Dermis blood vessel endothelial cell (primary cell): Measurements from ENCODE around the gene CALM3. TPM values are rescaled to one million over a fixed set of nuclear protein-coding genes. Genes with fewer than 3 reads are reported as not detected.
A peak's percentile ranks its signal among the peaks of the same experiment; 100 is the strongest.
"Not testable (repeated sequence)": the region's sequence is repeated elsewhere in the genome, so short reads cannot be mapped to it uniquely, and the experiment has no call there.

Experiments used
- DNase-seq: peaks from one replicate; pipeline ENCODE4 v3.0.0; 2010
- total RNA-seq: library from RNA; depleted of rRNA; stranded (reverse); fragments of >200 nt; gene quantifications from 2 replicates; pipeline ENCODE4 v1.2.3, GENCODE V29; 2014

Gene CALM3
- 154 and 372 TPM in 2 replicates for total RNA-seq

- no peak for DNase-seq
Observed at GRCh38 chr19:46601318-46602224, at the start of gene CALM3. Gene CALM3 (plus strand): TSS chr19:46601330. CDS start chr19:46601435, 105 bp downstream.

GRCh38 chr19:46552891-46553290, 48.2 kb upstream of the CALM3 start:
- no peak for DNase-seq

- DNase-seq = no peak
Observed at GRCh38 chr19:46554161-46554560, 47.0 kb upstream of the CALM3 start.

DNA sequence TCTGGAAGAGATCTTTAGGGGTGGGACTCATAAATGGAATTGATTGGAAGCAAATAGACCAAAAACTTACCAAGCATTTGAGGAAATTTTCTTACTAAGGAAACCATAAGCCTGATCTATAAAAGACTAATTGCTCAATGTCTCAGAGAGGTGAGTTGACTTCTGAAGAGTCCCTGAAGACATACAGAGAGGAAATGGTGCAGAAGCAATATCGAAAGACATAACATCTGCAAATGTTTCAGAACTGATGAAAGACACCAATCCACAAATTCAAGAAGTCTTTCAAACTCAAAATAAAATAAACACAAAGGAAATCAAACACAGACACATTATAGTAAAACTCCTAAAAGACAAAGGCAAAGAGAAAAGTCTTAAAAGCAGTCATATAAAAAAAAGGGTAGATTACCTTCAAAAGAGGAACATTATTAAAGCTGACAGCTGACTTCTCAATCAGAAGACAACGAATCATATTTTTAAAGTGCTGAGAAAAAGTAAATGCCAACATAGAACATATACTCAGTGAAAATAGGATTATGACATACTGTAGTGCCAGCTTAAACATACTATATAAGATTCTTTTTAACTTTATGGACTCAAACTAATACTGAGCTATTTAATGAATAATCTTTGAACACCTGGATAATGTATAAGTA, 45.4 kb upstream of the CALM3 start:
- no peak for DNase-seq

GRCh38 chr19:46556471-46556870, 44.7 kb upstream of the CALM3 start:
- not testable (repeated sequence) for DNase-seq

DNA sequence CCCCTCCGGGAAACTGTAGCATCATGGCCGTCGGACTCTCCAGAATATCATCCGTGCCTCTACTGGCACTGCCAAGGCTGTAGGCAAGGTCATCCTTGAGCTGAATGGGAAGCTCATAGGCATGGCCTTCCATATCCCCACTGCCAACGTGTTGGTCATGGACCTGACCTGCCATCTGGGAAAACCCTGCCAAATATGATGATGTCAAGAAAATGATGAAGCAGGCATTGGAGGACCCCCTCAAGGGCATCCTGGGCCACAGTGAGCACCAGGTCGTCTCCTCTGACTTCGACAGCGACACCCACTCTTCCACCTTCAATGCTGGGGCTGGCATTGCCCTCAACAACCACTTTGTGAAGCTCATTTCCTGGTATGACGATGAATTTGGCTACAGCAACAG, 41.9 kb upstream of the CALM3 start:
- no peak for DNase-seq

DNA sequence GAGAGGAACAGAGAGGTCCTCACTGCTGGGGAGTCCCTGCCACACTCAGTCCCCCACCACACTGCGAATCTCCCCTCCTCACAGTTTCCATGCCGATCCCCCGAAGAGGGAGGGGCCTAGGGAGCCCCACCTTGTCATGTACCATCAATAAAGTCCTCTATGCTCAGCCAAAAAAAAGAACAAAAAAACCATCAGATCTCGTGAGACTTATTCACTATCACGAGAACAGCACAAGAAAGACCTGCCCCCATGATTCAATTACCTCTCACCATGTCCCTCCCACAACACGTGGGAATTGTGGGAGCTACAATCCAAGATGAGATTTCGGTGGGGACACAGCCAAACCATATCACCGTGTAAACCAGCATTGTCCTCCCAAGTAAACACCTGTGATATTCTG, 41.5 kb upstream of the CALM3 start:
- not testable (repeated sequence) for DNase-seq

- no peak for DNase-seq
Observed at GRCh38 chr19:46564701-46565100, 36.4 kb upstream of the CALM3 start.

DNA sequence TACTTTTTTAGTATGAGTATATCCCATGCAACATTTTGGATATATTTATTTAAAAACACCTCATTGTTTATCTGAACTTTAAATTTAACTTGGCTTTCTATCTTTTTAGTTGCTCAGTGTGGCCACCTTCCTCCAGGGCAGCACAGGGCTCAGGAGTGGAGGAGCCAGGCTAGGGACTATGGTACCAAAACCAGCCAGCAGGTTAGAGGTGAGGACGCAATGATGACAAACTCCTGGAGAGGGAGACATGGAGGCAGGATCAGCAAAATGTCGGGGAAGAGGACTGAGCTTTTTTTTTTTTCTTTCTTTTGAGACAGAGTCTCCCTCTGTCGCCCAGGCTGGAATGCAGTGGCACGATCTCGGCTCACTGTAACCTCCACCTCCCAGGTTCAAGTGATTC, 29.6 kb upstream of the CALM3 start:
- DNase-seq = peak; percentile 40

DNA sequence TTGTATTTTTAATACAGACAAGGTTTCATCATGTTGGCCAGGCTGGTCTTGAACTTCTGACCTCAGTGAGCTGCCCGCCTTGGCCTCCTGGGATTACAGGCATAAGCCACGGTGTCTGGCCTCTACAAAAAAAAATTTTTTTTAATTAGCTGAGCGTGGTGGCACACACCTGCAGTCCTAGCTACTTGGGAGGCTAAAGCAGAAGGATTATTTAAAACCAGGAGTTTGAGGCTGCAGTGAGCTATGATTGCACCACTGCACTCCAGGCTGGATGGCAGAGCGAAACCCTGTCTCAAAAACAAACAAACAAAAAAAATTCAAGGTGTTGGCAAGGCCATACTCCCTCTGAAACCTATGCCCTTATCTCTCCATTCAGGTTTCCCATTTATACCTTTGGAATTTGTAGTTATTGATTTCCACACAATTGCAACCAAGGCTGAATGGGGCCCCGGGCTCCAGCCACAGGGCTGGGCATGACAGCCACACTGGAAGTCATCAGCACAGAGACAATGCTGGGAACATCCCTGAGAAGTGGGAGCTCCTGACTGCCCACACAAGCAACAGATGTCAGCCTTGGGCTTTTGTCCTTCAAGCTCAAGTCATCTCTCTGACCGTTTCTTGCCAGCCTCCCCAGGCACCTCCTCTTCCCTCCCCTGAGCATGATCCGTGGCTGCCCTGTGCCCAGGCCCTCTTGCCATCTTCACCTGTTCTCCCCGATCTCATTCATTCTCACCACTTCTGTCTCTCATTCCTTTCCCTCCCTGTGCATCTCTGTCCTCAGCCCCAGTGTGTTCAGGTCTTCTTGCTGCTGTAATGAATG, 27.2 kb upstream of the CALM3 start:
- no peak for DNase-seq

DNA sequence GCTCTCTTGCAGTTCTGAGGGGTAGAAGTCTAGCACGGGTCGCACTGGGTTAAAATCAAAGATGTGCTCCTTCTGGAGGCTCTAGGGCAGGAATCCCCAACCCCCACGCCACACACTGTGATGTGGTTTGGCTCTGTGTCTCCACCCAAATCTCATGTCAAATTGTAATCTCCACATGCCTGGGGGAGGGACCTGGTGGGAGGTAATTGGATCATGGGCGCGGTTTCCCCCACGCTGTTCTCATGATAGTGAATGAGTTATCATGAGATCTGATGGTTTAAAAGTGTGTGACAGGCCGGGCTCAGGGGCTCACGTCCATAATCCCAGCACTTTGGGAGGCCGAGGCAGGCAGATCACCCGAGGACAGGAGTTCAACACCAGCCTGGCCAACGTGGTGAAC, 26.6 kb upstream of the CALM3 start:
- DNase-seq = no peak

GRCh38 chr19:46578450-46578849, 22.7 kb upstream of the CALM3 start:
- DNase-seq = no peak

DNA sequence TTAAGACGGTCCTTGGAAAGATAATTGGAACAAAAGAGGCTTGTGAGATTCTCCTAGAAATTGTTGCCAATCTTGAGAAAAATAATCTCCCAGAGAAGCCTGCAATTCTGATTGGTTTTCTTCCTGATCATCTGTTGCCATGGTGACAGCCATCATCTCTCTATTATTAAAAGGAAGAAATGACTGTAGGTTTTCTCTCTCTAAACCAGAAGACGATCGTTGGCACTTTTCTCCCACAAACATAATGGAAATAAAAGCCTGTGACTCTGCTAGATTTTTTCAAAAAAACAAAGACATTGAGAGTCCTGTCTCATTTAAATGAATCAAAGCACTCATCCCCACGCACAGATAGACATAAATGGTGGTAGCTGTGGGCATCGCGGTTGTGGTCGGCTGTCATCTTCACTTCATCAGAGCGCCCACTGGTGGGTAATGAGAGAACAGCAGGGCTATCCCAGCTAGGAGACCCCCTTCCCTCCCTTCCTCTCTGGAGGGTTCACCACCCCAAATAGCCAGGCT, 21.7 kb upstream of the CALM3 start:
- no peak for DNase-seq

DNA sequence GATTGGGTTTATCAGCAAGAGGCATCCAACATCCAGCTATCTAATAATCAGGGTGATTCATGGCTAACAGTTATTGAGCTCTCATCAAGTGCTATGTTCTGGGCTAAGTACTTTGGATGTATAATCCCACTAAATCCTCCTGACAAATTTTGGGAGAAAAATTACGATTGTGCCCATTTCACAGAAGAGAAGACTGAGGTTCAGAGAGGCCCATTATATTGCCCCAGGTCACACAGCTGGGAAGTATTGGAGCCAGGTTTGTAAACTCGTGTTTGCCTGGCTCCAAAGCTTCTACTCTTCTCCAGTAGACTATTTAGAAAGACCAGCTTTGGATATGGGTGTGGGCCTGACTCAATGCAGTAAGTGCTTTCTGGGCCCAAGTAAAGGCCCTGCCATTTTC, 20.9 kb upstream of the CALM3 start:
- DNase-seq = no peak

DNA sequence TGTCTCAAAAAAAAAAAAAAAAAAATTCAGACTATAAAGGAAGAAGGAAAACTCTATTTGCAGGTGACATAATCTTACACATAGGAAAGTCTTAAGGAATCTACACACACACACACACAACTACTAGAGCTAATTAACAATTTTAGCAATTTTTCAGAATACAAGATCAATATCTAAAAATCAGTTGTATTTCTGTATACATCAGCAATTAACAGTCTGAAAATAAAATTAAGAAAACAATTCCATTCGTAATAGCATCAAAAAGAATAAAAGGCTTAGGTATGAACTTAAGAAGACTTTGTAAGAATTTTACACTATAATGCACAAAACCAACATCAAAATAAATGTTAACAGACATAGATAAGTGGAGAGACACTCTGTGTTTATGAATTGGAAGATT, 15.6 kb upstream of the CALM3 start:
- no peak for DNase-seq

DNA sequence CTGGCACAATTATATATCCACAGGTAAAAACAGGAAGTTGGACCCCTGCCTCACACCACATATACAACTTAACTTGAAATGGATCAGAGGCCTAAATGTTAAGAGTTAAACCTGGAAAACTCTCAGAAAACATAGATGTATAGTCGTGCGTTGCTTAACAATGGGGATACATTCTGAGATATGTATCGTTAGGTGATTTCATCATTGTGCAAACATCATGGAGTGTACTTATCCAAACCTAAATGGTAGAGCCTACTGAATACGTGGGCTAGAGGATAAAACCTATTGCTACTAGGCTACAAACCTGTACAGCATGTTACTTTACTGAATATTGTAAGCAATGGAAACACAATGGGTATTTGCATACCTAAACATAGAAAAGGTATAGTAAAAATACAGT, 14.8 kb upstream of the CALM3 start:
- DNase-seq = no peak

DNA sequence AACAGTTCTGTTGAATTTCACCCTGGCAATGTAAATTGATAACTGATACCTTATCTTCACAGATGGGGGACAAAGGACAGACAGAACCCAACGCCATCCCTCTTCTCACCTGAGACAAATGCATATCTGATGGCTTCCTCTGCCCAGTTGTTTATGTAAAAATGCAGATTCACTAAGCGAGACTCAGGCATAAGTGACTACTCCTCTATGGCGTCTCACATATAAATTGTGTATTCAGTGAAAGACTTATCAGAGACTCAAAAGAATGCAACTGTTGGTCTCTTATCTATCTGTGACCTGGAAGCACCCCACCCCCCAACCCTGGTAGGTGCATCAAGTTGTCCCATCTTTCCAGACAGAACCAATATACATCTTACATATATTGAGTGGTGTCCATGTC, 13.3 kb upstream of the CALM3 start:
- no peak for DNase-seq

GRCh38 chr19:46591254-46591653, 9.9 kb upstream of the CALM3 start:
- no peak for DNase-seq

GRCh38 chr19:46591870-46592269, 9.3 kb upstream of the CALM3 start:
- DNase-seq = no peak

DNA sequence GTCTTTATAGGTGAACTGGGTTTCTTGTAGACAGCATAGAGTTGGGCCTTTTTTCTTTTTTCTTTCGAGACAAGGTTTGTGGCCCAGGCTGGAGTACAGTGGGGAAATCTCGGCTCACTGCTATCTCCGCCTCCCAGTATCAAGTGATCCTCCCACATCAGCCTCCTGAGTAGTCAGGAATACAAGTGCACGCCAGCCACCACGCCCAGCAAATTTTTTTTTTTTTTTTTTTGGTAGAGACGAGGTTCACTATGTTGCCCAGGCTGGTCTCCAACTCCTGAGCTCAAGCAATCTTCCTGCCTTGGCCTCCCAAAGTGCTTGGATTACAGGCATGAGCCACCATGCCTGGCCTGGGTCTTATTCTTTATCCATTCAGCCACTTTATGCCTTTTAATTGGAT, 5.1 kb upstream of the CALM3 start:
- DNase-seq = no peak

DNA sequence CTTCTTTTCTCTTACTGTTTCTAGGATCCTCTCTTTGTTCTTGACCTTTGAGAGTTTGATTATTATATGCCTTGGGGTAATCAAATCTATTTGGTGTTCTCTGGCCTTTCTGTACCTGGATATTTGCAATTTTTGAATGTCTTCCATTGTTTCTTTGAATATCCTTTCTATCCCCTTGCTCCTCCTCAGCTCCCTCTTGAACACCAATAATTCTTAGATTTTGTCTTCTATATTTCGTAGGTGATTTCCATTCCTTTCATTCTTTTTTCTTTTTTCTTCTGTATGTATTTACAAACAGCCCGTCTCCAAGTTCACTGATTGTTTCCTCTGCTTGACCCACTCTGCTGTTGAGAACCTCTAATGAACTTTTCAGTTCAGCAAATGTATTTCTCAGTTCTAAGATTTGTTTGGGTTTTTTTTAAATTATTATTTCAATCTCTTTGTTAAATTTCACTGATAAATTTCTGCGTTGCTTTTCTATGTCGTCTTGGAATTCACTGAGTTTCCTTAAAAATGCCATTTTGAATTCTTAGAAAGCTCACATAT, 2.7 kb upstream of the CALM3 start:
- no peak for DNase-seq

DNA sequence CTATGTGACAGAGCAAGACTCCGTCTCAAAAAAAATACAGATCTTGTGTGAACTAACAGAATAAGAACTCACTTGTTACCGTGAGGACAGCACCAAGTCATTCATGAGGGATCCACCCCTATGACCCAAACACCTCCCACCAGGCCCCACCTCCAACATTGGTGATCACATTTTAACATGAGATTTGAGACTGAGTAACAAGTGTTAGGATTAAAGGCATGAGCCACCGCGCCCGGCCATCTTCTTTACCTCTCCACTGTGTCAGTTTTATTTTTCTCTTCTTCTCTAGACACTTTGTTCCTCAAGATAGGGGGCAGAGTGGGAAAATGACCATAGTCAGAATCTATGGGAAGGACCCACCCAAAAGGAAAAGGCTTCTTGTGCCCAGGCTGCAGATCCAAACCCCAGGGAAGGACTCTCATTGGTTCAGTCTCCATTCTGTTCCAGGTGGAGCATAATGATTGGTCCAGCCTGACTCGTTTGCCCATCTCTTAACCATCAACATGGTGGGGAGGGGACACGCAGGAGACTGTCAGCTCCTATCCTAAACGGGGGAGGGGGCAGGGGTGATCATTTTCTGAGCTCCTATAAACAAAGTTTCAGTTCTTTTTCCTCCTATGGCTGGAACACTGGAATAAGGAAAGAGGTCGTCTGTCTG, 1.3 kb upstream of the CALM3 start:
- DNase-seq = no peak
